ENCODE measurements around the gene KIFAP3.

The KIFAP3 gene

DNA sequence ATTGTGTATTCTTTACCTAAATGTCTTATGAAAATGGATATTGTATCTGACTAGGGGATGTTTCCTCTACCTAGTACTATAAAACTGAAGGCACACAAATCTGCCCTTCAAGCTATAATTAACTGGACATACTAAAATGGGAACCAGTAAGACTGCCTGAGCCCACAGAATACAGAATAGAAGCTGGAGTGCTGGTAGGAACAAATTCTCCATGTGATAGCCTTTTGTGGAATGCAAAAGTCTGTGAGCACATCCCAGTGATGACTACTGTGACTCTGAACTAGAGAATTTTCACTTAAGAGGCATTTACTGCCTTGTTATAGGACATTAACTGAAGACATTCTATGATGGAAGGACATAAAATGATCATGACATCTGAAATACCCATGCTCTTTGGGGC is 30.3 kb downstream of the KIFAP3 start:
- Histone ChIP-seq H3K36me3 (no peaks in the 10 kb centered on the region), H3K27me3 (ENCODE audit: insufficient read depth, low read depth, severe bottlenecking) (no peaks in the 10 kb centered on the region), H3K27ac (no peak overlapping the region), H3K4me3 (ENCODE audit: low read depth, low read length) (no peak overlapping the region), H3K9me3 (ENCODE audit: severe bottlenecking) (no peaks in the 10 kb centered on the region)
- no peak for DNase-seq
- TF ChIP-seq, protein P1, sequence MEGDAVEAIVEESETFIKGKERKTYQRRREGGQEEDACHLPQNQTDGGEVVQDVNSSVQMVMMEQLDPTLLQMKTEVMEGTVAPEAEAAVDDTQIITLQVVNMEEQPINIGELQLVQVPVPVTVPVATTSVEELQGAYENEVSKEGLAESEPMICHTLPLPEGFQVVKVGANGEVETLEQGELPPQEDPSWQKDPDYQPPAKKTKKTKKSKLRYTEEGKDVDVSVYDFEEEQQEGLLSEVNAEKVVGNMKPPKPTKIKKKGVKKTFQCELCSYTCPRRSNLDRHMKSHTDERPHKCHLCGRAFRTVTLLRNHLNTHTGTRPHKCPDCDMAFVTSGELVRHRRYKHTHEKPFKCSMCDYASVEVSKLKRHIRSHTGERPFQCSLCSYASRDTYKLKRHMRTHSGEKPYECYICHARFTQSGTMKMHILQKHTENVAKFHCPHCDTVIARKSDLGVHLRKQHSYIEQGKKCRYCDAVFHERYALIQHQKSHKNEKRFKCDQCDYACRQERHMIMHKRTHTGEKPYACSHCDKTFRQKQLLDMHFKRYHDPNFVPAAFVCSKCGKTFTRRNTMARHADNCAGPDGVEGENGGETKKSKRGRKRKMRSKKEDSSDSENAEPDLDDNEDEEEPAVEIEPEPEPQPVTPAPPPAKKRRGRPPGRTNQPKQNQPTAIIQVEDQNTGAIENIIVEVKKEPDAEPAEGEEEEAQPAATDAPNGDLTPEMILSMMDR (IDR thresholded peaks at IDR 0.05; ENCODE audit: low read depth, low read length): no peak

DNA sequence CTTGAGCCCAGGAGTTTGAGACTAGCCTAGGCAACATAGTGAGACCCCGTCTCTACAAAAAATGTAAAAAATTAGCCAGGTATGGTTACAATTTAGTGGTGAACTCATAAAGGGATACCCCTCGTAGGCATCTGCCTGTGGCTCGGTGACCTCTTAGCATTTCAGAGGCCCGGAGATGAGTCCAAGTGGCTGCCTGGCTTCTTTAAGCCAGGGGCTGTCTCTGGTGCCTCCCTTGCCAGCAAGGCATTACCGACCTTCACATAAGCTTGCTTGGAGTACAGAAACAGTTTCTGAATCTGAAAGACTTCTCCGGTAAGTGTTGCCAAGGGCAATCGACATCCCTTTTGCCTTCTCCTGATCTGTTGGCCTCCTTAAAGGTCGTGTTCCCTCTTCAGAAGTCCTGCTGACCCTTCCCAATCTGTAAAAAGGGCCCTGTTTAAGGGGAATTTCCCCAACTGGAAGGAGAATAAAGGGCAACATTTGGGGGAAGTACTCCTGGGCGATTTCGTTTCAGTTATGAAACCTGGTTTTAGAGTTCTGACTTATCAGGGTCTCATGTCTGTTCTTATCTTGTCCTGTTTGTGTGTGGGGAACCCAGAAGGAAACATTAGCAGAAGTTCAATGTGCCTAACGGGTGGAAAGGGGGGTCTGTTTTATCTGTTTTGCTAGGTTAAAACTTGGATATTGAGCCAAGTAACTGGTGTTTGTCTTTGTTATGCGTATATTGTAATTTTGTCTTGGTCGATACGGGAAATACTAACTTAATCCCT is 32.9 kb downstream of the KIFAP3 start:
- Histone ChIP-seq H3K36me3 (no peaks in the 10 kb centered on the region), H3K27ac (no peak overlapping the region), H3K9me3 (ENCODE audit: severe bottlenecking) (no peaks in the 10 kb centered on the region), H3K4me3 (ENCODE audit: low read depth, low read length) (no peak overlapping the region), H3K27me3 (ENCODE audit: insufficient read depth, low read depth, severe bottlenecking) (no peaks in the 10 kb centered on the region)
- no peak for DNase-seq
- TF ChIP-seq, protein P1 (IDR thresholded peaks at IDR 0.05; ENCODE audit: low read depth, low read length): no peak

DNA sequence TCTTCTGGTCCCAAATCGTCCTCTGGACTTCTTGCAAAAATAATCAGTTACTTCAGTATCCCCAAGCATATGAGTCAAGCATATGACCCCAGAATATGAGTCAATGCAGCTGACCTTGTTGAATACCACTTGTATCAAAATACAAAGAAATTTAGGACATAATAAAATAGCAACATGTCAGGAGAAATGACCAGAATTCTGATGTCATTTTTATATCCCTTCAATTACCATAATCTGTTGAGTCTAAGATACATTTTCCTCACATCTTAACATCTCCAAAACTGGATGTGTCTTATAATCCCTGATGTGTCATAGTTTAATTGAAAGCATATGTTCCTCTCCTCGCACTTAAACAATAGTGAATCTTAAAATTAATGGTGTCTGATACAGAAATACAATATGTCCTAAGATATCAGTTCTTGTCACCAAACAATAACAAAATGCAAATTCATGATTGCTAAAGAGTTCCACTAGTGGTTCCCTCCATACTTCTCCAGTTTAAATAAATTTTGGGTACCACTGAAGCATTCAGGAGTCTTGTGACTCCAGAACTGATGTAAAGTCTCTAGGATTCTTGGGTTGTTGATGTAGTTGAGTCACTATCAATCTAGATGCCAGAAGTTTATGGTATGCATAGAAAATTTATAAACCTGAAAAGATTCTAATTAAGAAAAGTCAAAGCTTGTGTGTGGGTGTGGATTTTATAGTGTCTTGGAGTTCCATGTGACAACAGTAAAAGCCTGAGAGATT is 41.8 kb downstream of the KIFAP3 start:
- Histone ChIP-seq H3K36me3 (no peaks in the 10 kb centered on the region), H3K27ac (no peak overlapping the region), H3K27me3 (ENCODE audit: insufficient read depth, low read depth, severe bottlenecking) (no peaks in the 10 kb centered on the region), H3K4me3 (ENCODE audit: low read depth, low read length) (no peak overlapping the region), H3K9me3 (ENCODE audit: severe bottlenecking) (no peaks in the 10 kb centered on the region)
- DNase-seq: no peak
- TF ChIP-seq, protein P1 (IDR thresholded peaks at IDR 0.05; ENCODE audit: low read depth, low read length): no peak

DNA sequence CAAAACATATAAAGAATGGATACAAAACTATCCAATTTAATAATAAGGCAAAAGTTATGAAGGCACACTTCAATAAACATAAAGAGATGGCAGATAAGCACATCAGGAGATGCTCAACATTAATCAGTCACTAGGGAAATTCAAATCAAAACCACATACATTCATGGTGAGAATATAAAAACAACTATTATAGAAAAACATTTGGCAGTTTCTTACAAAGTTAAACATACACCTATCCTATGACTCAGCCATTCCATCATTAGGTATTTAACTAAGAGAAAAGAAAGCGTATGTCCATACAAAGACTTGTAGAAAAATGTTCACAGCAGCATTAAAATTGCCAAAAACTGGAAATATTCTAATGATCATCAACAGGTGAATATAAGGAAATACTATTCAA is 44.3 kb downstream of the KIFAP3 start:
- TF ChIP-seq, protein P1 (IDR thresholded peaks at IDR 0.05; ENCODE audit: low read depth, low read length): no peak
- Histone ChIP-seq H3K27ac (no peak overlapping the region), H3K4me3 (ENCODE audit: low read depth, low read length) (no peak overlapping the region), H3K9me3 (ENCODE audit: severe bottlenecking) (no peaks in the 10 kb centered on the region), H3K36me3 (no peaks in the 10 kb centered on the region), H3K27me3 (ENCODE audit: insufficient read depth, low read depth, severe bottlenecking) (no peaks in the 10 kb centered on the region)
- DNase-seq: no peak

DNA sequence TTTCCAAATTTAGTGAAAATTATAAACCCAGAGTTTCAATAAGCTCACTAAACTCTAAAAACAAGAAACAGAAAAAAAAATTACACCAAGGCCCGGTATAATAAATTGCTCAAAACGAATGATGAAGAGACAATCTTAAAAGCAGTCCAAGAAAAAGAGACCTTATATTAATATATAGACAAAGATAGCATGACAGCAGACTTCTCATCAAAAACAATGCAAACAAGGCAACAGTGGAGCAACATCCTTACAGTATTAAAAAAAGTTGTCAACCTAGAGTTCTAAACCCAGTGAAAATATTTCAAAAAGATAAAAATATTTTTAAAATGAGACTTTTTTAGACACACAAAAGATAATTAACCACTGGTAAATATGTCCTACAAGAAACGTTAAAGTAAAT is 46.7 kb downstream of the KIFAP3 start:
- TF ChIP-seq, protein P1 (IDR thresholded peaks at IDR 0.05; ENCODE audit: low read depth, low read length): no peak
- H3K27ac ChIP-seq: no peak overlapping the region
- H3K36me3 ChIP-seq: no peaks in the 10 kb centered on the region
- no peaks in the 10 kb centered on the region for H3K27me3 ChIP-seq (ENCODE audit: insufficient read depth, low read depth, severe bottlenecking)
- no peak for DNase-seq
- H3K4me3 ChIP-seq (ENCODE audit: low read depth, low read length): no peak overlapping the region
- no peaks in the 10 kb centered on the region for H3K9me3 ChIP-seq (ENCODE audit: severe bottlenecking)
